GM12864 (cell line): ENCODE measurements around the gene ARL6IP4.

Experiments
- DNase-seq: peaks from one replicate; pipeline ENCODE4 v3.0.0-alpha.2; 2011; ENCODE audit warnings: low read depth
- H3K4me3 ChIP-seq: 2 replicates; pipeline ENCODE4 v1.5.1; 2011; ENCODE audit warnings: mild to moderate bottlenecking, low read depth, low read length, control low read depth
- TF ChIP-seq, protein P1 (sequence below): IDR thresholded peaks from 2 replicates; pipeline ENCODE4 v1.5.1; 2011; ENCODE audit warnings: low read depth, mild to moderate bottlenecking, moderate library complexity, low read length, control low read depth, inconsistent platforms; ENCODE audit errors: missing control alignments

The ARL6IP4 gene

DNA sequence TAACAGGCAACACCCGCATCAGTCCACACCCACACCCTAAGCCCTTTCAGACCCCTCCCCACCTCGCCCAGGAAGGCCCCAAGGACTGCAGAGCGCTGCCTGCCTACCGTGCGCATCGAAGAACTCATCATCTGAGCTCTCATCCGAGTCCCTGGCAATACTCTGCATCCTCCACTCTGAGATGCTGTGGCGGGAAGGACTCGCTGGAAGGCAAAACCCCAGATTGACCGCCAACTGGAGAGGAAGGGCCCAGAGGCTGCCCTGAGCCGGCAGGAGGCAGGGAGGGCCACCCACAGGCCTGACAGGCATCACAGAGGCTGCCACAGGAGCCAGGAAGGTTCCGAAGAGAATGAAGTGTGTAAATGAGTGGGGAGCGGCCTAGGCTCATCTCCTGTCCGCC lies 23.8 kb downstream of the ARL6IP4 start:
- TF ChIP-seq, protein P1, sequence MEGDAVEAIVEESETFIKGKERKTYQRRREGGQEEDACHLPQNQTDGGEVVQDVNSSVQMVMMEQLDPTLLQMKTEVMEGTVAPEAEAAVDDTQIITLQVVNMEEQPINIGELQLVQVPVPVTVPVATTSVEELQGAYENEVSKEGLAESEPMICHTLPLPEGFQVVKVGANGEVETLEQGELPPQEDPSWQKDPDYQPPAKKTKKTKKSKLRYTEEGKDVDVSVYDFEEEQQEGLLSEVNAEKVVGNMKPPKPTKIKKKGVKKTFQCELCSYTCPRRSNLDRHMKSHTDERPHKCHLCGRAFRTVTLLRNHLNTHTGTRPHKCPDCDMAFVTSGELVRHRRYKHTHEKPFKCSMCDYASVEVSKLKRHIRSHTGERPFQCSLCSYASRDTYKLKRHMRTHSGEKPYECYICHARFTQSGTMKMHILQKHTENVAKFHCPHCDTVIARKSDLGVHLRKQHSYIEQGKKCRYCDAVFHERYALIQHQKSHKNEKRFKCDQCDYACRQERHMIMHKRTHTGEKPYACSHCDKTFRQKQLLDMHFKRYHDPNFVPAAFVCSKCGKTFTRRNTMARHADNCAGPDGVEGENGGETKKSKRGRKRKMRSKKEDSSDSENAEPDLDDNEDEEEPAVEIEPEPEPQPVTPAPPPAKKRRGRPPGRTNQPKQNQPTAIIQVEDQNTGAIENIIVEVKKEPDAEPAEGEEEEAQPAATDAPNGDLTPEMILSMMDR: no peak
- DNase-seq: no peak

DNA sequence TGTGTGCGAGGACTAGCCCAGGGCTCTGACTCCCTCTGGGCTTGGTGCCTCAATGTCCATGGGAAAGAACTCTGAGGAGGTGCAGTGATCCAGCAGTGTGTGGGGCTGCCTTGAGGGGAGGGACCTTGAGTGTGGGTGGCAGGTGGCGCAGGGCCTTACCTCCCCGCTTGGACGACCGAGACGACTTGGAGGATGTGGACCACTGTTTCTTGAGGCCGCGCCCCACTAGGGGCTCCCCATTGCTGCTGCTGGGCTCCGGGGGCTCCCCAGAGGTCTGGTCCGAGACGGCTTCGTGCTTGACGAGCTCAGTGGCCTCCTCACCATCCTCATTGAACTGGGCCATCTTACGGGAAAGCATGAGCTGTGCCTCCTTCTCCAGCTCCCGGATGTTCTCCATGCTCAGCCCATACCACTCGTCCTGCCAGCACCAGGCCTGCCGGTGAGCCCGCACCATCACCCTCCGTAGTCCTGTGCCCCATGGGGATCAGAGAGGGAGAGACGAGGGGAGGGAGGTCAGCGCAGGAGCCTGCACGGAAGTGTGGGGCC lies 24.7 kb downstream of the ARL6IP4 start:
- TF ChIP-seq, protein P1: no peak
- DNase-seq: no peak
- no peak overlapping the region for H3K4me3 ChIP-seq

More for the DNA sequence above, 23.8 kb downstream of the ARL6IP4 start:
- H3K4me3 ChIP-seq: no peak overlapping the region

DNA sequence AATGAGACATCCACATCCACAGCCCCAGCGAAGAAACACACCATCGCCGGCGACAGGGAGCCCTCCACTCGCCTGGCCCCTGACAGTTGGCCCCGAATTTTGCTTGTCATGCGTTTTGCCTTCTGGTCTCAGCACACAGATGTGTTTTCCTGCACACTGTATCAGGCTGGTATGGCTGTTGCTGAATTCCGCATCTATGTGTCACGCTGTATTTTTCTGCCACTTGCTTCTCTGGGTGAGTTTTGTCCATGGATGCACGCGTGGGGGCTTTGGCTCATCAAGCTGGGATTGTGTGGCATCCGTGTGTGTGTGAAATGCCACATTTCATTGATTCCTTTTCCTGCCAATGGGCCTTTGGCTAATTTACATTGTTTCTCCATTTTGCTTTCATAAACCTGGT lies 26.5 kb downstream of the ARL6IP4 start:
- DNase-seq: no peak

DNA sequence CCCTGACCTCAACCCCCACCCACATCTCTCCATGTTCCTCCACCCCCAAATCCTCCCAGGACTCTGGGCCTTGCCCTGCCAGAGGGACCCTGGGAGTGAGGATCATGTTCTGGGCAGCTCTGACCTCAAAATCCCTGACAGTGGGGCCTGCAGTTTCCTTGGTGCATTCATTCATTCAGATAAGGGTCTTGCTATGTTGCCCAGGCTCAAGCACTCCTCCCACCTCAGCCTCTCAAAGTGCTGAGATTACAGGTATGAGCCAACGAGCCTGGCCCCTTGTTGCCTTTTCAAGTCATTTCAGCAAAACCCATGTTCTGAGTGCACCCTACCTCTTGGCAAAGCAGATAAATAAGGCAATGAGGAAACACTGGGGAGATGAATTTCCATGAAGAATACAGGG lies 29.6 kb downstream of the ARL6IP4 start:
- H3K4me3 ChIP-seq: no peak overlapping the region
- TF ChIP-seq, protein P1: no peak
- no peak for DNase-seq

More for the DNA sequence above, 26.5 kb downstream of the ARL6IP4 start:
- H3K4me3 ChIP-seq: no peak overlapping the region
- TF ChIP-seq, protein P1: no peak

DNA sequence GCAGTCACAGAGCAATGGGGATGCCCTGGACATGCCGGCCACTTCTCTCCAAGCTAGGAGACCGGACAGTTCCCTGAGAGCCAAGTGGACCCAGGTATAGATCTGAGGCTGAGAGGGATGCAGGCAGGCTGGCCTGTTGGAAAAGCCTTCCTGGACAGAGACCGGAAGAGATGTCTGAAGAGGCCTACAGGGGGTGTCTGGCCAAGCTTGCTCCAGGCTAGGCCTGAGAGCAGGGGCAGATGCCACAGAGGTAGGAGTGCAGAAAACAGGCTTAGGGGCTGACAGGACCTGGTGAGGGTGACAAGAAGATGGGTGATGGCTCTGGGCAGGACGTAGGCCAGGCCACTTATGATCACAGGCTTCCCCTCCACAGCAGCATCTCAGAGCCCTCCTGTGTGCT lies 30.2 kb downstream of the ARL6IP4 start:
- TF ChIP-seq, protein P1: no peak
- H3K4me3 ChIP-seq: no peak overlapping the region

DNA sequence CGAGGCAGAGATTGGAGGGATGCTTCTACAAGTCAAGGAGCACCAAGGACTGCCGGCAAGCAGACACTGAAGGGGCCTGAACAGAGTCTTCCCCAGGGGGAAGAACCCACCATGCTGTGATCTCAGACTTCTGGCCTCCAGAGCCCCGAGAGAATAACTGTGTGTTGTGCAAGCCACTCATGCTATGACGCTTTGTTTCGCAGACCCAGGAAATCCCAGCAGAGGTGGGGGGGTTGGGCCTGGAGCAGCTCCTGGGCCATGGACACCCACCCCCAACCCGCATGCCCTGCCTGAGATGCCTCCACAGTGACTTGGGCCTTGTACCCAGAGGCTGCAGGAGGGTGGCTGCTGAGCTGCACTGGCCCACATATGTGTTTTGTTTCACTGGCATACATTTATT lies 31.2 kb downstream of the ARL6IP4 start:
- DNase-seq: no peak
- H3K4me3 ChIP-seq: no peak overlapping the region
- TF ChIP-seq, protein P1: no peak

More for the DNA sequence above, 30.2 kb downstream of the ARL6IP4 start:
- DNase-seq: no peak
